ENCODE results near the gene HES3.

GRCh38 chr1:6287029-6287428 is 43.0 kb downstream of the HES3 start:
- TF ChIP-seq POLR2A (IDR thresholded peaks at IDR 0.05) = no peak
- no peak for TF ChIP-seq CTCF (IDR thresholded peaks at IDR 0.05)

Measured in ovary (tissue), 3 donors.